SK-N-SH (cell line): ENCODE results near the gene MUSTN1. TPM values are rescaled to one million over a fixed set of nuclear protein-coding genes. Genes with fewer than 3 reads are reported as not detected.

Experiments
- CTCF ChIA-PET: fragments of 300-600, 350-600 bp; formaldehyde crosslinking; extraction: SDS; loops from one replicate; lab custom pipeline; 2021; lab: Yijun Ruan, JAX
- POLR2A ChIA-PET: fragments of 350-600 bp; sonication (Branson Sonifier 250); formaldehyde crosslinking; extraction: SDS; loops from one replicate; lab custom pipeline; 2020; ENCODE audit warnings: antibody characterized with exemption, inconsistent platforms; lab: Yijun Ruan, JAX
- DNase-seq: peaks from one replicate; pipeline ENCODE4 v3.0.0; 2012
- H2AFZ ChIP-seq: fragments of 200-600 bp; sonication (generic); 2 replicates; pipeline ENCODE4 v1.8.1; 2016; ENCODE audit warnings: antibody characterized with exemption, mild to moderate bottlenecking, low read depth
- H3F3A ChIP-seq: fragments of 200-600 bp; sonication (generic); replicated peaks from 2 replicates; pipeline ENCODE3; 2016; ENCODE audit warnings: antibody characterized with exemption, mild to moderate bottlenecking; ENCODE audit not compliant: insufficient read depth
- H3K27ac ChIP-seq, 2 experiments: fragments of 200-500 bp in 1 of 2; fragments of 200-600 bp in 1 of 2; sonication (Bioruptor generic) in 1 of 2; sonication (generic), shearing (Covaris generic) in 1 of 2; 2 replicates each; pipeline versions ENCODE4 v1.5.1 to v1.6.1; 2014 to 2016; ENCODE audit warnings: low read depth in 2 of 2, inconsistent platforms in 1 of 2, low read length in 1 of 2, mild to moderate bottlenecking in 1 of 2, mixed read lengths in 1 of 2
- H3K27me3 ChIP-seq: fragments of 200-600 bp; sonication (generic), shearing (Covaris generic); 2 replicates; pipeline ENCODE4 v1.6.1; 2016; ENCODE audit warnings: mixed run types; ENCODE audit not compliant: insufficient read depth
- H3K36me3 ChIP-seq, 2 experiments: fragments of 200-500 bp in 1 of 2; fragments of 200-600 bp in 1 of 2; sonication (Bioruptor generic) in 1 of 2; sonication (generic) in 1 of 2; replicated peaks in 1 of 2; 2 replicates each; pipeline versions ENCODE3 to v1.5.1; 2014 to 2016; ENCODE audit warnings: low read length in 1 of 2, mild to moderate bottlenecking in 1 of 2; ENCODE audit not compliant: insufficient read depth in 2 of 2, control insufficient read depth in 1 of 2
- H3K4me1 ChIP-seq, 2 experiments: fragments of 200-500 bp in 1 of 2; fragments of 200-600 bp in 1 of 2; sonication (Bioruptor generic) in 1 of 2; sonication (generic), shearing (Covaris generic) in 1 of 2; 2 replicates each; pipeline versions ENCODE4 v1.5.1 to v1.6.1; 2014 to 2016; ENCODE audit warnings: low read depth in 1 of 2, low read length in 1 of 2, mixed run types in 1 of 2; ENCODE audit not compliant: insufficient read depth in 2 of 2, control insufficient read depth in 1 of 2
- H3K4me2 ChIP-seq: fragments of 200-600 bp; sonication (generic), shearing (Covaris generic); 2 replicates; pipeline ENCODE4 v1.6.1; 2017; ENCODE audit warnings: mixed run types
- H3K4me3 ChIP-seq, 2 experiments: fragments of 200-500 bp in 1 of 2; fragments of 200-600 bp in 1 of 2; sonication (Bioruptor generic) in 1 of 2; sonication (generic), shearing (Covaris generic) in 1 of 2; 2 replicates each; pipeline versions ENCODE4 v1.5.1 to v1.8.1; 2014 to 2016; ENCODE audit warnings: low read depth in 2 of 2, inconsistent platforms in 1 of 2, low read length in 1 of 2, mild to moderate bottlenecking in 1 of 2, mixed read lengths in 1 of 2, moderate library complexity in 1 of 2
- H3K79me2 ChIP-seq: fragments of 200-600 bp; sonication (generic); 2 replicates; pipeline ENCODE4 v1.8.1; 2017; ENCODE audit warnings: mild to moderate bottlenecking; ENCODE audit not compliant: insufficient read depth
- H3K9ac ChIP-seq: fragments of 200-600 bp; sonication (generic); 2 replicates; pipeline ENCODE4 v1.6.1; 2017; ENCODE audit warnings: mixed run types
- H3K9me2 ChIP-seq: fragments of 200-600 bp; sonication (generic); 2 replicates; pipeline ENCODE4 v1.6.1; 2017; ENCODE audit warnings: mixed run types
- H3K9me3 ChIP-seq: fragments of 200-600 bp; sonication (generic); 2 replicates; pipeline ENCODE4 v1.6.1; 2017; ENCODE audit warnings: mixed run types, mild to moderate bottlenecking, moderate library complexity
- H4K20me1 ChIP-seq: fragments of 200-600 bp; sonication (generic); 2 replicates; pipeline ENCODE4 v1.6.1; 2017; ENCODE audit warnings: mild to moderate bottlenecking, mixed run types; ENCODE audit not compliant: insufficient read depth
- CHD2 ChIP-seq: fragments of 150-350 bp; IDR thresholded peaks from 2 replicates; pipeline ENCODE4 v1.6.1; 2018; ENCODE audit warnings: low read length; ENCODE audit not compliant: partially characterized antibody
- EZH2phosphoT487 ChIP-seq: fragments of 200-600 bp; sonication (generic); IDR thresholded peaks from 2 replicates; pipeline ENCODE4 v1.6.1; 2017; ENCODE audit warnings: low read depth, mixed run types, mild to moderate bottlenecking, antibody characterized with exemption, moderate library complexity, borderline replicate concordance
- FOXJ3 ChIP-seq: sonication (generic); formaldehyde crosslinking; IDR thresholded peaks from 2 replicates; pipeline ENCODE4 v1.5.1; 2020; ENCODE audit warnings: mild to moderate bottlenecking, missing genetic modification reagents
- NFIC ChIP-seq: IDR thresholded peaks from 2 replicates; pipeline ENCODE4 v1.4.0; 2012; ENCODE audit warnings: borderline replicate concordance
- SMC3 ChIP-seq: IDR thresholded peaks from 2 replicates; pipeline ENCODE4 v1.6.1; 2012; ENCODE audit warnings: low read depth, low read length, improper control_type of control experiment
- TCF12 ChIP-seq: IDR thresholded peaks from 2 replicates; pipeline ENCODE4 v1.4.0; 2012
- WGBS: methylation state at CpG from one replicate; pipeline ENCODE4 v1.1.6; 2017; ENCODE audit warnings: low lambda C conversion rate; 5-methylcytosine and 5-hydroxymethylcytosine counted together
- polyA plus RNA-seq, 3 experiments: library from polyadenylated mRNA; depleted of rRNA; stranded (reverse); fragments of >200 nt; gene quantifications; 2 replicates each; pipeline ENCODE4 v1.2.3, GENCODE V29; 2012
- TF ChIP-seq, protein P1 (sequence below): fragments of 150-350 bp; IDR thresholded peaks from 2 replicates; pipeline ENCODE4 v1.6.1; 2016; ENCODE audit warnings: mild to moderate bottlenecking, low read depth, low read length
- TF ChIP-seq, protein P2 (sequence below): IDR thresholded peaks from 2 replicates; pipeline ENCODE4 v1.4.0; 2012; ENCODE audit warnings: low read depth, borderline replicate concordance
- TF ChIP-seq, protein P3 (sequence below): fragments of 200-600 bp; sonication (generic); IDR thresholded peaks from 2 replicates; pipeline ENCODE4 v1.6.1; 2017; ENCODE audit warnings: antibody characterized with exemption, mild to moderate bottlenecking, moderate library complexity

The MUSTN1 gene
- polyA plus RNA-seq, 1 of the 3 experiments (the other 2 are of a cell fraction): 0.54 TPM

DNA sequence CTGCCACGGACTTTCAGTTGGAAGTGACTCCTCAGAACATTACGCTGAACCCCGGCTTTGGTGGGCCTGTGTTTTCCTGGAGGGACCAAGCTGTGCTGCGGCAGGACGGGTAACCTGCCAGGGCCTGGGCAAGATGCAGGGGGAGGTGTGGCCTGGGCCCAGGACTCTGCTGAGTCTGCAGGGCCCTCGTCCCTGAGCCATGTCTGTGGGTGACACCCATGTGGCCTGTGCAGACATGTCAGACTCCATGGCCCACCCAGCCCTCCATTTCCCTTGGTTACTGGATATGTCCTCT is 45.1 kb downstream of the MUSTN1 start:
- Histone ChIP-seq H3K79me2 (no peaks in the 10 kb centered on the region), H3K9me2 (no peaks in the 10 kb centered on the region), H3K4me3 (no peak overlapping the region), H3K4me1 (peaks cover 0 to 3% of the 10 kb centered on the region in 2 experiments; a peak in 1 of 4 replicates), H3F3A (no peaks in the 10 kb centered on the region), H3K9ac (no peak overlapping the region), H3K4me2 (no peak overlapping the region), H3K36me3 (no peaks in the 10 kb centered on the region), H2AFZ (no peak overlapping the region), H3K27me3 (no peaks in the 10 kb centered on the region), H3K27ac (no peak overlapping the region), H3K9me3 (no peaks in the 10 kb centered on the region), H4K20me1 (no peaks in the 10 kb centered on the region)
- ChIA-PET CTCF (interaction anchor here (1.9 kb wide), 1 partner anchor 10 kb away, joined by 5 read pairs; no protein-coding TSS in a partner anchor), POLR2A (no interaction called here)
- DNase-seq: no peak
- 82% methylated on average over 4 of the region's 6 CpGs for WGBS
- TF ChIP-seq NFIC: no peak
- no peak for TF ChIP-seq TCF12
- no peak for TF ChIP-seq CHD2
- TF ChIP-seq, protein P1, sequence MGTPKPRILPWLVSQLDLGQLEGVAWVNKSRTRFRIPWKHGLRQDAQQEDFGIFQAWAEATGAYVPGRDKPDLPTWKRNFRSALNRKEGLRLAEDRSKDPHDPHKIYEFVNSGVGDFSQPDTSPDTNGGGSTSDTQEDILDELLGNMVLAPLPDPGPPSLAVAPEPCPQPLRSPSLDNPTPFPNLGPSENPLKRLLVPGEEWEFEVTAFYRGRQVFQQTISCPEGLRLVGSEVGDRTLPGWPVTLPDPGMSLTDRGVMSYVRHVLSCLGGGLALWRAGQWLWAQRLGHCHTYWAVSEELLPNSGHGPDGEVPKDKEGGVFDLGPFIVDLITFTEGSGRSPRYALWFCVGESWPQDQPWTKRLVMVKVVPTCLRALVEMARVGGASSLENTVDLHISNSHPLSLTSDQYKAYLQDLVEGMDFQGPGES: no peak
- TF ChIP-seq, protein P2, sequence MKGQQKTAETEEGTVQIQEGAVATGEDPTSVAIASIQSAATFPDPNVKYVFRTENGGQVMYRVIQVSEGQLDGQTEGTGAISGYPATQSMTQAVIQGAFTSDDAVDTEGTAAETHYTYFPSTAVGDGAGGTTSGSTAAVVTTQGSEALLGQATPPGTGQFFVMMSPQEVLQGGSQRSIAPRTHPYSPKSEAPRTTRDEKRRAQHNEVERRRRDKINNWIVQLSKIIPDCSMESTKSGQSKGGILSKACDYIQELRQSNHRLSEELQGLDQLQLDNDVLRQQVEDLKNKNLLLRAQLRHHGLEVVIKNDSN: no peak
- TF ChIP-seq EZH2phosphoT487: no peak
- TF ChIP-seq SMC3: no peak
- no peak for TF ChIP-seq FOXJ3 (CRISPR knock-in tag)
- TF ChIP-seq, protein P3, sequence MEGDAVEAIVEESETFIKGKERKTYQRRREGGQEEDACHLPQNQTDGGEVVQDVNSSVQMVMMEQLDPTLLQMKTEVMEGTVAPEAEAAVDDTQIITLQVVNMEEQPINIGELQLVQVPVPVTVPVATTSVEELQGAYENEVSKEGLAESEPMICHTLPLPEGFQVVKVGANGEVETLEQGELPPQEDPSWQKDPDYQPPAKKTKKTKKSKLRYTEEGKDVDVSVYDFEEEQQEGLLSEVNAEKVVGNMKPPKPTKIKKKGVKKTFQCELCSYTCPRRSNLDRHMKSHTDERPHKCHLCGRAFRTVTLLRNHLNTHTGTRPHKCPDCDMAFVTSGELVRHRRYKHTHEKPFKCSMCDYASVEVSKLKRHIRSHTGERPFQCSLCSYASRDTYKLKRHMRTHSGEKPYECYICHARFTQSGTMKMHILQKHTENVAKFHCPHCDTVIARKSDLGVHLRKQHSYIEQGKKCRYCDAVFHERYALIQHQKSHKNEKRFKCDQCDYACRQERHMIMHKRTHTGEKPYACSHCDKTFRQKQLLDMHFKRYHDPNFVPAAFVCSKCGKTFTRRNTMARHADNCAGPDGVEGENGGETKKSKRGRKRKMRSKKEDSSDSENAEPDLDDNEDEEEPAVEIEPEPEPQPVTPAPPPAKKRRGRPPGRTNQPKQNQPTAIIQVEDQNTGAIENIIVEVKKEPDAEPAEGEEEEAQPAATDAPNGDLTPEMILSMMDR: no peak

DNA sequence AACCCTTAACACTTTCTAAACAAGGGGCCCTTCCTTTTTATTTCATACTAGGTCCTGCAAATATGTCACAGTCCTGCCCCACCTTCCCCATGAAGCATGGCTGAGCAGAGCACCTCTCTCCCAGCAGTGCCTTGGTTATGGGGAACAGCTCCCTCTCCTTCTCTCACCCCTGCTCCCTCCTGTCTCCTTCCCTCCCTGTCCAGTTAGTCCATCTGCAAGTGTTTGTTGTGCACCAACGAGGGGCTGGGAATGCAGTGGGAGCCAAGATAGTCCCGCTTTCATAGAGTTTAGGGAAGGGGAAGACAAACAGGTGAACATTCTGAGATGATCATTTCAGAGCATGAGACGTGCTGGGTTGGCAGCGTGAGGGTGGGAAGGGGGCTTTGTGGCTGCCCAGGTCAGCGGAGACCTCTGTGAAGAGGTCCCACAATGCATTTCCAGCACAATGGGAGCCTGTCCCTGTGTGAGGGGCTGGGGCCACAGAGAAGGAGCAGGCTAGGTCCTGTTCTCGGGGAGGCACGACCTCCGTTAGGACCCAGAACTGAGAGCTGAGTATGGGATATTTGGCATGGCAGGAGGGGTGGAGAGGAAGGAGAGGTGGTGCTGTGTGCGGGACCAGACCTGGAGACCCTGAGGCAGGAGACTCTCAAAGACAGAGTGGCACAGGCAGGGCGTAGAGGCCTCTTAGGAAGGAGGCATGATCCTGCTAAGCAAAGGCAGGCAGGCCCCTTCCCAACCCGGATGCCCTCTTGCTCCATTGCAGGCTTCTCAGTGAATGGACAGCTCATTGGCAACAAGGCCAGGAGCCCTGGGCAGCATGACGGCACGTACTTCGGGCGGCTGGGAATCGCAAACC is 45.7 kb downstream of the MUSTN1 start:
- no peak overlapping the region for H2AFZ ChIP-seq
- H3K4me1 ChIP-seq: peaks cover 0 to 3% of the 10 kb centered on the region in 2 experiments; a peak in 1 of 4 replicates
- TF ChIP-seq NFIC: no peak
- TF ChIP-seq CHD2: no peak
- TF ChIP-seq, protein P1: no peak

More for the DNA sequence above, 45.7 kb downstream of the MUSTN1 start:
- POLR2A ChIA-PET: no interaction called here
- Histone ChIP-seq H4K20me1 (no peaks in the 10 kb centered on the region), H3K9me3 (no peaks in the 10 kb centered on the region), H3K27ac (no peak overlapping the region), H3K36me3 (no peaks in the 10 kb centered on the region), H3K9me2 (no peaks in the 10 kb centered on the region), H3K4me3 (no peak overlapping the region), H3K9ac (no peak overlapping the region), H3K79me2 (no peaks in the 10 kb centered on the region), H3K4me2 (no peak overlapping the region), H3F3A (no peaks in the 10 kb centered on the region), H3K27me3 (no peaks in the 10 kb centered on the region)
- no peak for DNase-seq
- CTCF ChIA-PET: interaction anchor here (1.5 kb wide), 1 partner anchor 22 kb away, joined by 3 read pairs; no protein-coding TSS in a partner anchor
- WGBS: 75% methylated on average over 10 of the region's 16 CpGs
